Neuronal stem cell (in vitro differentiated cells): ENCODE results near the gene RAB44.

Source experiments
- DNase-seq: peaks from one replicate; pipeline ENCODE4 v3.0.0-alpha.2; 2013; ENCODE audit warnings: low spot score
- H2AFZ ChIP-seq: one replicate; pipeline ENCODE4 v1.6.1; 2013; ENCODE audit warnings: mild to moderate bottlenecking, low read length, inconsistent platforms
- H2AK5ac ChIP-seq: 2 replicates; pipeline ENCODE4 v1.6.1; 2013; ENCODE audit warnings: low read depth, mild to moderate bottlenecking, inconsistent platforms, low read length, moderate library complexity, mixed read lengths
- H2BK120ac ChIP-seq: 2 replicates; pipeline ENCODE4 v1.6.1; 2013; ENCODE audit warnings: low read depth, mild to moderate bottlenecking, inconsistent platforms, low read length, moderate library complexity, mixed read lengths
- H2BK12ac ChIP-seq: one replicate; pipeline ENCODE4 v1.6.1; 2013; ENCODE audit warnings: low read length, inconsistent platforms
- H2BK15ac ChIP-seq: 2 replicates; pipeline ENCODE4 v1.6.1; 2013; ENCODE audit warnings: mild to moderate bottlenecking, low read length, inconsistent platforms, mixed read lengths
- H2BK5ac ChIP-seq: one replicate; pipeline ENCODE4 v1.6.1; 2013; ENCODE audit warnings: inconsistent platforms, mild to moderate bottlenecking, low read length, moderate library complexity
- H3K14ac ChIP-seq: one replicate; pipeline ENCODE4 v1.6.1; 2013; ENCODE audit warnings: low read length, inconsistent platforms
- H3K18ac ChIP-seq: 2 replicates; pipeline ENCODE4 v1.6.1; 2013; ENCODE audit warnings: low read length, inconsistent platforms
- H3K23ac ChIP-seq: 2 replicates; pipeline ENCODE4 v1.6.1; 2013; ENCODE audit warnings: low read depth, mild to moderate bottlenecking, mixed read lengths, low read length, inconsistent platforms; ENCODE audit not compliant: poor library complexity
- H3K27ac ChIP-seq: replicated peaks from 3 replicates; pipeline ENCODE4 v1.5.1; 2013; ENCODE audit warnings: low read length, inconsistent platforms
- H3K27me3 ChIP-seq, 3 experiments: 2 replicates each; pipeline ENCODE4 v1.6.1; 2013; ENCODE audit warnings: low read length in 3 of 3, mild to moderate bottlenecking in 2 of 3, inconsistent platforms in 1 of 3, low read depth in 1 of 3, mixed read lengths in 1 of 3, moderate library complexity in 1 of 3; ENCODE audit not compliant: control insufficient read depth in 3 of 3, insufficient read depth in 3 of 3
- H3K36me3 ChIP-seq, 2 donors: replicated peaks in 1 of 2; 2 replicates each; pipeline ENCODE4 v1.6.1; 2013; ENCODE audit warnings: low read length in 2 of 2; ENCODE audit not compliant: control insufficient read depth in 2 of 2, insufficient read depth in 2 of 2
- H3K4ac ChIP-seq: 2 replicates; pipeline ENCODE4 v1.6.1; 2013; ENCODE audit warnings: inconsistent platforms, mild to moderate bottlenecking, low read length, moderate library complexity
- H3K4me1 ChIP-seq, 2 donors: 1 replicate in 1 of 2; 2 replicates in 1 of 2; pipeline ENCODE4 v1.6.1; 2013; ENCODE audit warnings: low read length in 2 of 2, low read depth in 1 of 2; ENCODE audit not compliant: control insufficient read depth in 2 of 2, insufficient read depth in 1 of 2
- H3K4me2 ChIP-seq: one replicate; pipeline ENCODE4 v1.6.1; 2013; ENCODE audit warnings: mild to moderate bottlenecking, low read length, inconsistent platforms; ENCODE audit not compliant: insufficient read depth, poor library complexity, severe bottlenecking
- H3K4me3 ChIP-seq, 2 donors: 2 replicates each; pipeline ENCODE4 v1.5.1; 2013; ENCODE audit warnings: low read length in 2 of 2, mild to moderate bottlenecking in 2 of 2, inconsistent platforms in 1 of 2, moderate library complexity in 1 of 2
- H3K79me1 ChIP-seq: one replicate; pipeline ENCODE4 v1.6.1; 2013; ENCODE audit warnings: low read depth, mild to moderate bottlenecking, inconsistent platforms, low read length, moderate library complexity
- H3K9ac ChIP-seq: one replicate; pipeline ENCODE4 v1.6.1; 2013; ENCODE audit warnings: mild to moderate bottlenecking, low read depth, low read length, inconsistent platforms; ENCODE audit not compliant: poor library complexity
- H3K9me3 ChIP-seq, 2 donors: replicated peaks in 1 of 2; 2 replicates each; pipeline versions ENCODE3 to v1.6.1; 2013; ENCODE audit warnings: low read length in 2 of 2, mild to moderate bottlenecking in 2 of 2, inconsistent platforms in 1 of 2, low read depth in 1 of 2, mixed read lengths in 1 of 2, moderate library complexity in 1 of 2; ENCODE audit not compliant: control insufficient read depth in 2 of 2, insufficient read depth in 1 of 2
- H4K8ac ChIP-seq: one replicate; pipeline ENCODE4 v1.6.1; 2013; ENCODE audit warnings: low read depth, mild to moderate bottlenecking, inconsistent platforms, low read length, moderate library complexity
- H4K91ac ChIP-seq: one replicate; pipeline ENCODE4 v1.6.1; 2013; ENCODE audit warnings: low read length, low read depth, mild to moderate bottlenecking, inconsistent platforms; ENCODE audit not compliant: poor library complexity
- WGBS, 2 donors: extraction: QIAGEN DNeasy Blood & Tissue Kit; methylation state at CpG; one replicate each; pipeline ENCODE4 v1.1.7; 2013; ENCODE audit warnings: missing lambda C conversion rate in 2 of 2, mixed read lengths in 1 of 2; ENCODE audit not compliant: insufficient read length in 2 of 2, insufficient replicate concordance in 1 of 2; ENCODE audit errors: extremely low coverage in 2 of 2; 5-methylcytosine and 5-hydroxymethylcytosine counted together

RAB44 gene

GRCh38 chr6:36688063-36688738 is 9.4 kb upstream of the RAB44 start:
- no peak overlapping the region for H3K4ac ChIP-seq
- no peaks in the 10 kb centered on the region for H3K4me1 ChIP-seq
- no peak overlapping the region for H2AK5ac ChIP-seq
- no peak overlapping the region for H3K9ac ChIP-seq
- H3K27me3 ChIP-seq: peaks cover 0 to 9% (median 0%) of the 10 kb centered on the region in 3 experiments
- H3K9me3 ChIP-seq: peaks cover 4 to 9% of the 10 kb centered on the region in 2 donors
- no peak overlapping the region for H3K27ac ChIP-seq
- no peak for DNase-seq
- no peak overlapping the region for H4K8ac ChIP-seq
- no peak overlapping the region for H3K23ac ChIP-seq
- no peak overlapping the region for H3K4me3 ChIP-seq
- no peak overlapping the region for H2AFZ ChIP-seq
- H3K14ac ChIP-seq: no peak overlapping the region
- H3K36me3 ChIP-seq: peaks cover 29 to 44% of the 10 kb centered on the region in 2 donors
- H2BK5ac ChIP-seq: no peak overlapping the region
- no CpG with 5 or more reads among the region's 6 CpGs for WGBS, 2 donors
- H3K18ac ChIP-seq: no peak overlapping the region
- no peak overlapping the region for H3K4me2 ChIP-seq
- no peak overlapping the region for H2BK120ac ChIP-seq
- no peak overlapping the region for H4K91ac ChIP-seq
- H3K79me1 ChIP-seq: peaks cover 11% of the 10 kb centered on the region
- H2BK12ac ChIP-seq: no peak overlapping the region
- H2BK15ac ChIP-seq: no peak overlapping the region

GRCh38 chr6:36688739-36689075 is 8.9 kb upstream of the RAB44 start:
- H4K8ac ChIP-seq: no peak overlapping the region
- H3K23ac ChIP-seq: no peak overlapping the region
- no peak overlapping the region for H3K4ac ChIP-seq
- no CpG with 5 or more reads among the region's 5 CpGs for WGBS, 2 donors
- no peak overlapping the region for H3K27ac ChIP-seq
- no peak overlapping the region for H3K4me2 ChIP-seq
- no peak overlapping the region for H2AK5ac ChIP-seq
- H2AFZ ChIP-seq: no peak overlapping the region
- peaks cover 0 to 13% (median 0%) of the 10 kb centered on the region in 3 experiments for H3K27me3 ChIP-seq
- no peak overlapping the region for H2BK5ac ChIP-seq
- no peak overlapping the region for H3K18ac ChIP-seq
- H3K9me3 ChIP-seq: peaks cover 4 to 9% of the 10 kb centered on the region in 2 donors
- no peak for DNase-seq
- no peak overlapping the region for H2BK12ac ChIP-seq
- H2BK120ac ChIP-seq: no peak overlapping the region
- H3K9ac ChIP-seq: no peak overlapping the region
- no peak overlapping the region for H2BK15ac ChIP-seq
- no peak overlapping the region for H3K14ac ChIP-seq
- peaks cover 28 to 39% of the 10 kb centered on the region in 2 donors for H3K36me3 ChIP-seq
- peaks cover 10% of the 10 kb centered on the region for H3K79me1 ChIP-seq
- H3K4me1 ChIP-seq: no peaks in the 10 kb centered on the region
- H4K91ac ChIP-seq: no peak overlapping the region
- H3K4me3 ChIP-seq: no peak overlapping the region

- no peak overlapping the region for H3K9ac ChIP-seq
- H2BK120ac ChIP-seq: no peak overlapping the region
- no peak overlapping the region for H3K14ac ChIP-seq
- H2BK15ac ChIP-seq: no peak overlapping the region
- H3K4me2 ChIP-seq: no peak overlapping the region
- no peak overlapping the region for H4K8ac ChIP-seq
- H3K36me3 ChIP-seq: peaks cover 11 to 16% of the 10 kb centered on the region in 2 donors
- no peak overlapping the region for H3K4ac ChIP-seq
- H3K18ac ChIP-seq: no peak overlapping the region
- H2AFZ ChIP-seq: no peak overlapping the region
- no peak overlapping the region for H2AK5ac ChIP-seq
- no peak overlapping the region for H2BK12ac ChIP-seq
- DNase-seq: no peak
- H3K27me3 ChIP-seq: peaks cover 0 to 13% (median 0%) of the 10 kb centered on the region in 3 experiments
- H3K4me3 ChIP-seq: no peak overlapping the region
- no peaks in the 10 kb centered on the region for H3K79me1 ChIP-seq
- peaks cover 4 to 9% of the 10 kb centered on the region in 2 donors for H3K9me3 ChIP-seq
- H3K27ac ChIP-seq: no peak overlapping the region
- H4K91ac ChIP-seq: no peak overlapping the region
- no peak overlapping the region for H2BK5ac ChIP-seq
- H3K4me1 ChIP-seq: no peaks in the 10 kb centered on the region
- H3K23ac ChIP-seq: no peak overlapping the region
- no CpG with 5 or more reads among the region's 4 CpGs for WGBS, 2 donors
Observed at GRCh38 chr6:36691011-36691410, 6.6 kb upstream of the RAB44 start.

- peaks cover 4 to 9% of the 10 kb centered on the region in 2 donors for H3K9me3 ChIP-seq
- no peak overlapping the region for H3K9ac ChIP-seq
- WGBS, 2 donors: no CpG with 5 or more reads among the region's 2 CpGs
- no peak for DNase-seq
- H3K14ac ChIP-seq: no peak overlapping the region
- H3K4me2 ChIP-seq: no peak overlapping the region
- no peak overlapping the region for H2BK12ac ChIP-seq
- no peak overlapping the region for H2BK15ac ChIP-seq
- peaks cover 0 to 13% (median 0%) of the 10 kb centered on the region in 3 experiments for H3K27me3 ChIP-seq
- H3K27ac ChIP-seq: no peak overlapping the region
- H3K36me3 ChIP-seq: peaks cover 5 to 10% of the 10 kb centered on the region in 2 donors
- no peak overlapping the region for H2AK5ac ChIP-seq
- H4K91ac ChIP-seq: no peak overlapping the region
- H2BK120ac ChIP-seq: no peak overlapping the region
- H3K4me1 ChIP-seq: no peaks in the 10 kb centered on the region
- H3K4ac ChIP-seq: no peak overlapping the region
- H3K18ac ChIP-seq: no peak overlapping the region
- H2AFZ ChIP-seq: no peak overlapping the region
- no peak overlapping the region for H4K8ac ChIP-seq
- H3K79me1 ChIP-seq: no peaks in the 10 kb centered on the region
- H3K4me3 ChIP-seq: no peak overlapping the region
- no peak overlapping the region for H2BK5ac ChIP-seq
- H3K23ac ChIP-seq: no peak overlapping the region
Observed at GRCh38 chr6:36691612-36692011, 6.0 kb upstream of the RAB44 start.
